Ecto neural progenitor cell (in vitro differentiated cells): Measurements from ENCODE around the gene STH.

Experiments
- DNase-seq: peaks from one replicate; pipeline ENCODE4 v3.0.0-alpha.2; 2018; ENCODE audit warnings: low spot score

The STH gene

DNA sequence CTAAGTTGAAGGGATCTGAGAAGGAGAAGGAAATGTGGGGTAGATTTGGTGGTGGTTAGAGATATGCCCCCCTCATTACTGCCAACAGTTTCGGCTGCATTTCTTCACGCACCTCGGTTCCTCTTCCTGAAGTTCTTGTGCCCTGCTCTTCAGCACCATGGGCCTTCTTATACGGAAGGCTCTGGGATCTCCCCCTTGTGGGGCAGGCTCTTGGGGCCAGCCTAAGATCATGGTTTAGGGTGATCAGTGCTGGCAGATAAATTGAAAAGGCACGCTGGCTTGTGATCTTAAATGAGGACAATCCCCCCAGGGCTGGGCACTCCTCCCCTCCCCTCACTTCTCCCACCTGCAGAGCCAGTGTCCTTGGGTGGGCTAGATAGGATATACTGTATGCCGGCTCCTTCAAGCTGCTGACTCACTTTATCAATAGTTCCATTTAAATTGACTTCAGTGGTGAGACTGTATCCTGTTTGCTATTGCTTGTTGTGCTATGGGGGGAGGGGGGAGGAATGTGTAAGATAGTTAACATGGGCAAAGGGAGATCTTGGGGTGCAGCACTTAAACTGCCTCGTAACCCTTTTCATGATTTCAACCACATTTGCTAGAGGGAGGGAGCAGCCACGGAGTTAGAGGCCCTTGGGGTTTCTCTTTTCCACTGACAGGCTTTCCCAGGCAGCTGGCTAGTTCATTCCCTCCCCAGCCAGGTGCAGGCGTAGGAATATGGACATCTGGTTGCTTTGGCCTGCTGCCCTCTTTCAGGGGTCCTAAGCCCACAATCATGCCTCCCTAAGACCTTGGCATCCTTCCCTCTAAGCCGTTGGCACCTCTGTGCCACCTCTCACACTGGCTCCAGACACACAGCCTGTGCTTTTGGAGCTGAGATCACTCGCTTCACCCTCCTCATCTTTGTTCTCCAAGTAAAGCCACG, 28.3 kb downstream of the STH start:
- DNase-seq, result no peak

DNA sequence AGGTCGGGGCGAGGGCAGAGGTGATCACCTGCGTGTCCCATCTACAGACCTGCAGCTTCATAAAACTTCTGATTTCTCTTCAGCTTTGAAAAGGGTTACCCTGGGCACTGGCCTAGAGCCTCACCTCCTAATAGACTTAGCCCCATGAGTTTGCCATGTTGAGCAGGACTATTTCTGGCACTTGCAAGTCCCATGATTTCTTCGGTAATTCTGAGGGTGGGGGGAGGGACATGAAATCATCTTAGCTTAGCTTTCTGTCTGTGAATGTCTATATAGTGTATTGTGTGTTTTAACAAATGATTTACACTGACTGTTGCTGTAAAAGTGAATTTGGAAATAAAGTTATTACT, 28.9 kb downstream of the STH start:
- no peak for DNase-seq

DNA sequence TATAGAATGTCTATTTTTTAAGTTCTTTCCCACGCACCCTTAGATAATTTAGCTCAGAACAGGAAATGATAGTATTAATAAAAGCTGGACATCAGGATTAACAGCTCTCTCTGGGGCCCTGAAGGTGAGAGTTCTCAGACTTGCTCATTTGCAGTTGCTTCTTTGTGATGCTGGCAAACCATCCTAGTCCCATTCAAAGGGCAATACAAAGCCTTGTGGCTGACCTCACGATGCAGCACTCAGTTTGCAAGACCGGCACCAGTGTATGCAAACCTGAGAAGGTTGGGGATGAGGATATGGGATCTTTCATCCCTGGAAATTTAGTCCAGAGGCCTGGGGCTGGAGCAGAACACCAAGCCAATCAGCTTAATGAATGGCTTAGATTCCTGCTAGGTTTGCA, 29.3 kb downstream of the STH start:
- DNase-seq, result no peak

DNA sequence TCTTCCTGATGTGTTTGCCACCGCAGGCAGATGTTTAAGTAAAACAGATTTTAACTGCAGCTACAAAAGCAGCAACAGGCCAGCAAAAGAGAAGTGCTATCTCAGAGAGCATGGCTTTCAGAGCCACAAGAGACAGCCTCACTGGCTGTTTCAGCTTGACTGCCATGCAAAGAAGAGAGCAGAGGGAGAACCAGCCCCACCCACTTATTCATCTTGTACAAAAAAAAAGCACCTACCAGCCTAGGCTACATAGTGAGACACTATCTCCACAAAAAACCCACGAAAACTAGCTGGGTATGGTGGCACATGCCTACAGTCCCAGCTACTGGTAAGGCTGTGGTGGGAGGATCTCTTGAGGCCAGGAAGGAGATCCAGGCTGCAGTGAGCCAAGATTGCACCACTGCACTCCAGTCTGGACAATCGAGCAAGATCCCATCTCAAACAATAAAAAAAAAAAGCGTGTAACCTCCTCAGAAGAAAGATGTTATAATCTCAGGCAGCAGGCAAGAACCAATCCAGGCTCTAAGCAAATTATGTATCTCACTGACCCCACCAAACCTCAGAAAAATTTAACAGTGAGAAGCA, 30.0 kb downstream of the STH start:
- DNase-seq, result no peak

DNA sequence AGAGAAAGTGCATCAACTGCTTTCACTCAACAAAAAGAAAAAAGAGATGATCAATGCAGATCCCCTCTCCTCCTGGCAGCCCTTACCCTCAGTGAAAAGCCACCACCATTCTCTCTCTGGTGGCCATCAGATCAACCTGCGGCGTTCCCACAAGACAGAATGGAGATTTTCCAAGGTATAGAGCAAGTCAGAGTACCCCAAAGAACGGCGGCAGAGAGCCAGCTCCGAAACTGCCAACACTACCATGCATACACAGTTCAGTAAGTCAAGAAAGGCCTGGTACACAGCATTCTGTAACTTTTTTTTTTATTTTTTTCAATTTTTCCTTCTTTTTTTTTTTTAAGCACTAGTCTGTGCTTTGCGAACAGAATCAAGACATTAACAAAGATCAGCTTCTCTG, 30.6 kb downstream of the STH start:
- no peak for DNase-seq

DNA sequence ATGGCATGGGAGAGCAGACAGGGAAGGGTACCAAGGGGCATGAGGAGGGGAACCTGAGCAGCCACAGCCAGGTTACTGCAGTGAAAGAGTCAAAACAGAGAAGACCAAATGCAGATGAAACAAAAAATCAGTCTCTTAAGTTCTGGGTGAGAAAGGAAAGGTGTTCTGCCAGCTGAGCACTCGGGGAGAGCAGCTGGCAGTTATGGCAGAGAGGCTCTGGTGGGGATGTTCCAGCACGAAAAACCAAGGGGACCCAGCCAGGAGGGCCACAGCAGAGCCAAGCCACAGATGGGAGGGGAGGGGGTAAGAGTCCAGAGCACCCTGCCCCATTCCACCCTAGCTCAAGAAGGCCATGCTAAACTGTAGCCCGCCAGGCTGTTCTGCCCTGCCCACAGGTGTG, 31.7 kb downstream of the STH start:
- DNase-seq, result no peak

DNA sequence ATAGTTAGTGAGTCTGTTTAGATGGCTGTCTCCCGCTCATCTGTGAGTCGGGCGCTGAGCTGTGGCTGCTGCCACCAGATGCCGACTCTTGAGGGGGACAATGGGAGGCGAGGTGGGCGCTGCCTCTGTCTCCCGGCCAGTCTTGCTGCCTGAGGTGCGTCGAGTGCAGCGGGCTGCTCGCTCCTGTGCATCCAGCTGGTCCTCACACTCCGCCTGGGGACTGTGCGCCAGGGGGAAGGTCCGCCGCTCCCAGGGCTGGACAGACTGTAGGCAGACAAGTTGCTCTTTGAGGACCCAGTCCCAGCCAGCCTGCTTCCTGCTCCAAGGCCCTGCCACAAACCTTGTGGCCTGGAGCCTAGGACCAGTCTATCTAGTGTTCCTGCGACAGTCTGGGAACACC, 32.4 kb downstream of the STH start:
- DNase-seq, result no peak

DNA sequence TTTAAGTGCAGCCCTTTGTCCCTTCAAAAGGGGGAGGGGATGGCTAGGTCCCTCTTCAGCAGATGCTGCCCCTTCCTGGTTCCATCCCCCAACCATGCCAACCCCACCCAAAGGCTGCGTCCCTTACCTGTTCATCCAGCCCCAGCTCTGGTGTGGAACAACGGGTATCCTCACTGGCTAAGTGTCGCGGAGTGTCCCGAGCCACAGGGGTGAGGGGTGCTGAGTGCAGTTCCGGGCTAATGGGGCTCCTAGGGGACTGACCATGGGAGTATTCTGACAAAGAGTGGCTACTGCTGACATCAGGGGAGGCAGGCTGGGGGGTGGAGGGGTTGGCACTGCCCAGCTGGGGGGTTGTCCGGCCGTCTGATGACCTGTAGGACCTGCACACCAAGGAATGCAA, 32.9 kb downstream of the STH start:
- DNase-seq, result no peak

DNA sequence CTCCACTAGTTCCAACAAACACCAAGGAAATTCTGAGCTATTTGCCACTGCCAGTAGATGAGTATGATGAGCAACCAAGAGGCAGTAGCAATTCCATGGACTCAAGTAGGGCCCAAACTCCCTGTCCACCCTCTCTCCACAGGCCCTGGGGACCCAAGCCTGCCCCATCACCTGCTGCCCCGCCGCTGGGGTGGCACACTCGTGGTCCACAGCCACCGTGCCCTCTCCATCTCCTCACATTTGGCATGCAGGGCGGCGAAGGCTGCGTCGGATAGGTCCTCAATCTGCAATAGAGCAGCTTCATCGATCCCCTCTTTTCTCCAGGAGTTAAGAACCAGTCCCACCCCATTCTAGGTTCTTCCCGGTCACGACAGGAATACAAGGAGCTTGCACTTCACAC, 33.9 kb downstream of the STH start:
- no peak for DNase-seq

DNA sequence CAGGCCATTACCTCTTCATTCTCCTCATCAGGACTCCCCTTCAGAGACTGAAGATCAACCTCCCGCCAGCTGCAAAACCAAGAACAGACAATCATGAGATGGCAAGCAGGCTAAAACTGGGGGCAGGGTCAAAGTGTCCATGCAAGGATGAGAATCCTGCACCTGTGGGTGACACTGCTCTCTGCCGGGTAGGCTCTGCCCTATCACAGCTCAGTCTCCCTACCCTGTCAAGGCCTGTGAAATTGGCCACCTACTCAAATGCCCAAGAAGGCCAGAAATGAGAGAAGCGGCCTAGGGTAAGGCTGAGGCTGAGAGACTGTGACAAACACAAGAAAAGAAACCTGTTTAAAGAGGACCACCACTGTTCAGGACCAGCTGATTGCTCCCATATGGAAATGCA, 34.3 kb downstream of the STH start:
- DNase-seq, result no peak

DNA sequence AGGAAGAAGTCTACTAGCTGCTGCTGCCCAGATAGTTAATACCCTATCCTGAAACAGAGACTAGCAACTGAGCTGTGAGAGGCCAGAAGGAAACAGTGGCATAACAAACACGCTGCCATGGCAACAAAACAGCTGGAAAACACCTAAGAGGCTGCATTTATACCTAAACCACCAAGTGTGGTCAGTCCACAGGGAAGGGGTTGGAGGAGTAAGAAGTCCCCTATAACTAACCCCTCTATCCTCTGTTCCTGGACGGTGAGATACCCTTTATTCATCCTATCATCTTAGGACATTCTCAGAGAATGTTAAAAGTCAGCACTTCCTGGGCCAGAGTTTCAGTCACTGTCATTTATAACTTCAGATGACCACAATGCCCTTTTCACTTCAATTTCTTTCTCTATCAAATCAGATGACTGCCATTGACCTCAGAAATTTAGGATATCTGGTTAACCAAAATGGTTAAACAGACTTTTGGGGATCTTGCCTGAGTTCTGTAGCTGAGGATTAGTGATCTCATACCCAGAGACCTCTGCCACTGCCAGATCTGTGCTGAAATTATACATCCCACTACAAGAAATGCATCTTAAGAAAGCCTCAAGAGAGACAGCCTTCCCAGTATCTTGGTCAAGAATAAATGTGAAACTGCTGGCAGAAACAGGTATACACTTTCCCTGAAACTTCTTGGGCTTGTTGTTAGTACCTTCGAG, 36.2 kb downstream of the STH start:
- no peak for DNase-seq

DNA sequence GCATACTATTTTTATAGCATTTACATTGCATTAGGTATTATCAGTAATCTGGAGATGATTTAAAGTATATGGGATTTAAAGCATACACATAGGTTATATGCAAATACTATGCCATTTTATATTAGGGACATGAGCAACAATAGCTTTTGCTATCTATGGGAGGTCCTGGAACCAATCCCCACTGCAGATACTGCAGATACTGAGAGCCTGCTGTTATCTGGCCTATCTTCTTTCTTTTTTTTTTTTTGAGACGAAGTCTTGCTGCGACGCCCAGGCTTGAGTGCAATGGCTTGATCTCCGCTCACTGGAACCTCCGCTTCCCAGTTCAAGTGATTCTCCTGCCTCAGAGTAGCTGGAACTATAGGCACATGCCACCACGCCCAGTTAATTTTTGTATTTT, 37.4 kb downstream of the STH start:
- DNase-seq, result no peak

DNA sequence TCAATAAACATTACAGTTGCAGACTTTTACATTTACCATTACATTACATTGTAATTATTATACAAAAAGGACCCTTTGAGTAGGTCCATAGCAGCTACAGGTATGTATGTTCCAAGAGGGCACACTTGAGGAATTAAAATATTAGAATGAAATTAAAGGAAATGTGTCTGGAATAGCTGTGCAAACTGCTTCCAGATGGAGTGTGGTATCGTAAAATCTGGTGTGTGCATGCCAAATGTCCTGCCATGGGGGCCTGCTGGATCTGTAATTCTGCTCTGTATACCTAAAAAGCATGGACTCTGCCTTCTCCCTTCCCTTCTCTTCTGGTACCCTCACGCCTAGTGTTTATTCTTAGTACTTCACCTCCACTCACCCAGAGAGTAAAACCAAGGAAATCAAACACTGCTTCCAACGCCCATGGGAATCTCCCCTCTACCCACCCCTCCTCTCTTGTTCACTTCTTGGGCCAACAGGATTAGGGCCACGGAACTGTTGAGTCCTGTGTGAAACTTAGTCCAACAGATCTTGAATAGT, 38.7 kb downstream of the STH start:
- no peak for DNase-seq

DNA sequence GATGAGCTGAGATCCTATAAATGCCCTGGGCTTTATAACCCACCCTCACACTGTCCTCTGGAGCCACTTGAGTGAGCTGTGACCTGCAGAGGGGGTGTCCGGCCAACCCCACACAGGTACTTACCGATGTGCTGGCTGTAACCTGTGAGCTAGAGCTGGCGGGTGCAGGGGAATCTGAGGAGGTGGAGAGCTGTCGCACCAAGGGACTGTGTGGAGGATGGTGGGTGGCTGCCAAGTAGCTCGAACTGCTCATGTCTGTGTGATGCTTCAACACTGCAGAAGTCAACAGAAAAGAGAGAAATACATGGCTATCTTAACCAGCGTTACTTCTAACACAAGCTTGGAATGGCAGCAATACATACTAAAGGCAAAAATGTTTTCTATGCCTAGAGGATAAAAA, 39.4 kb downstream of the STH start:
- no peak for DNase-seq

DNA sequence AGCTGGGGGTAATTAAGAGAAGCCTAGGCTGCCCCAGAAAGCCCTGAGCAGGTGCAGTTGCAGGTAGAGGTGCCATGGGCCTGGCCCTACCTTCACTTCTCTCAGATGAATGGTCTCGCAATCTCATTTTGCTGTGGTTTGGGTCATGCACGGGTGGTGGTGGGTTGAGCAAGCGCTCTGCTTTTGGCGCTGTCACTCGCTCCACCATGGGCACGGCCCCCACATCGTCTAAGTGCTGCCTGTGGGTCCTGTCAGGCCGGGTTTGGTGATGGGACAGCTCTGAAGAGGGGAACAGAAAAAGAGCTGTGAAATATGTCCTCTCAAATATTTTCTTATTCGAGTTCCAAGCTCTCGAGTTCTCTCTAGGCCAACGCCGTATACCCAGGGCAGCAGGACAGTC, 39.9 kb downstream of the STH start:
- no peak for DNase-seq

DNA sequence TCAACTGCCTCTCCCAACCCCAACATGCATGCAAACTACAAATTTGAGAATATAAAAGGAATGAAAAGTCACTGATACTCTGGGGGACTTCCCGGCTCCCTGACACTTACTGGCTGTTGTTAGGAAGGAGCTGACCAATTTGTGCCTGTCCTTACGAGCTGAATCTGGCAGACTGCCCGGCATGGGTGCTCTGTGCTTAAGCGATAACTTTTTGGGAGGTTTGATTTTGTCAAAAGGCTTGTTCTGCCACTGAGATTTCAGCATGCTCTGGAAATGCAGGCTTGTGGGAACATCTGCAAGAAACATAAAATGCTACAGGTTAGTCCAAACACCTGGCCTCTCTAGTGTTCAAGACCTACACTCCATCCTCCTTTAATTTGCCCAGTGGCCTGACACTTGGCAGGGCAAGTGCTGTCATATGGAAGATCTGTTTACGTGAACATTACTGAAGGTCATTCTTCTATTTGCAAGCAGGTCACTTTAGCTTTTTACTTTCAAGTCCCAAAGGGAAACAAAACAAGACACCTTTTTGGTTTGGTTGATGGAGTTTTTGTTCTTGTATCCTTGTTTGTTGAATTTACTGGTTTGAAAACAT, 40.6 kb downstream of the STH start:
- DNase-seq, result no peak

DNA sequence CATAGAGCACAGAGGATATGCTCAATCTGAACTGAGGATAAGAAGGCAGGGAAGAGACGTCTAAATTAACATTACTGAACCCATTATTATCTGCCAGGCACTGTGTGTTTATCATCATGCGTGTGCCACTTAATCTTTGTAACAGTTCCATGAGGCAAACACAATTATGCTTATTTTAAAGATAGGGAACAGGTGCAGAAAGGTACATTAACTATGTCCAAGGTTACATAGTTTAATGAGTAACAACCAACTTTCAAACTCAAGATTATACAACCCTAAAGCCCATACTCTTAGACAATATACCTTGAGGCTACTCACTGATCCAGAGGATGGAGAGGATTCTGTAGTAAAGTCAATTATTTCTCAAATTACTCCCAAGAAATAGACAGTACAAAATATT, 43.2 kb downstream of the STH start:
- no peak for DNase-seq

DNA sequence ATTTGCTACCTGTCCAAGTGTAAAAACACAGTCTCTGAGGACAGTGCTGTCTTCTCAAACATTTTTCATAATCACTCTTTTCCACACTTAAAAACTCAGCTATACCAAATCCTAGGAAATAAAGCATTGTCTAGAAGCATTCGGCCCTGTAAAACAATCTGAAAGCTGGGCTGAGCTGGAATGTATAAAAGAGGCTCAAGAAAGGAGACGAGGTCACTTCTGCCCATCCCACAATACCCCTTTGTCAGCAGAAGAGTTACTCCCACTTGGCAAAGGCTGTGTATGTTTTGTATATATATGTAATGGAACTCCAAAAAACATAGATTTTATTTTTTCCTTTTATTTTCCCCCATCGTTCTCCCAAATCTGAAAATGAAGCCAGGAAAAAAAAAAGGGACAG, 43.9 kb downstream of the STH start:
- no peak for DNase-seq

DNA sequence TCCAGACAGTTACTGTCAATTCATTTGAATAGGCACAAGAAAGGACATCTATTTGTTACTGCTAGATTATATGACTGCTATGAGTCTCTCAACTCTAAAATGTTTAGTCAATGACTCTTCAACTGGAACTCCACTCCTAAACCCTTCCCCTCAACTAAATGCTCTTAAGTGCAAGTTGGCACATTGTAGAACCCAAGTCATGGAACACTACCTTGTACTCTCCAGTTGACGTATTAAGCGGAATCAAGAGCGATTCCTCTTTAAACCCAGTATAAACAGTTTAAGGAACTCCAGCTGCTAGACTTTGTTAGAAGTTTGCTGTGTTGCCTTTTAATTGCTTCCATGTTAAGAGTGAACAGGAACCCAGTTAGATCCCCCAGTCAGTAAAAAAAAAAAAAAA, 44.6 kb downstream of the STH start:
- no peak for DNase-seq

DNA sequence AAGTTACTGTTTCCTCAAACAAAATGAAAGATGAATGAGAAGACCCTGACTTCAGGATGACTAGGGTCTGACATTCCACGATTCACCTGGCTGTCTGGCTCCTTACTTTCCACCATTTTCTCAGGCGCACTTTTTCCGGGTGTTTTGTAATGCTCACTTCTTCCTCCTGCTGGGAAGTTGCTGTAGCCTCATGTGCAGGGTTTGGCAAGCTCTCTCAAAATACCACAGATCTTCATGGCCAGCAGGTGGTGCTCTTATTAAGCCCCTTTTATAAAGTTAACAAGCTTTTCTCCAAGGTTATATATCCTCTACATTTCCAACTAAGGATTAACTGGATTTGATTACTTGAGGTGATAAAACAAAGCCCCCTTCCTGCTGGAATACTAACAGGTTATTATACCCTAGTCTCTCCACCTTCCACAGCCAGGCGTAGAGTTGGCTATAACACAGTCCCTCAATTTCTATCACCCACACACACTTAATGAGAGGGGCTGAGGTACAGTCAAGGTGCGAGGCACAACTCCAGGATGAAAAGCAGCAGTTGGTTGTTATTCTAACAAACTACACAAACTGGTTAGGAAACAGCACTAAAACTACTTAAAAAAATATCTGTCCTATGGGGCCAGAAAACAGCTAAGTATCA, 45.4 kb downstream of the STH start:
- DNase-seq, result no peak

DNA sequence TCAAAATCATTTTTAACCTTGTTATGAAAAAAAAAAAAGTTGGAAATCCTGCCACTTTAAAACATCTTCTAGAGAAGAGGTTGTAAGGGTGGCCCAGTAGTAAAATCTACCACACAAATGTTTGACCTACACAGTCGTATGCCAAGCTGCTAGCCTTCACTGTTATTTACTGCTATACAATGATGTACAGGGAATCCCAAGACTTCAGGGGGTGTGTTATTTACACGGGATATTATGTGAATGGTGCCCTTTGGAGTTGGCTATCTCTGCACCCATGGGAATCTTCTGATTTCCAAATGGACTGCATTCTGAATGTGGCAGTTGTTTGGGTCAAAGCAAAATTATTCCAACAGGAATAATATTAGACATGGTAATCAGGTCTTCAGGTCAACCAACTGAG, 45.9 kb downstream of the STH start:
- no peak for DNase-seq

DNA sequence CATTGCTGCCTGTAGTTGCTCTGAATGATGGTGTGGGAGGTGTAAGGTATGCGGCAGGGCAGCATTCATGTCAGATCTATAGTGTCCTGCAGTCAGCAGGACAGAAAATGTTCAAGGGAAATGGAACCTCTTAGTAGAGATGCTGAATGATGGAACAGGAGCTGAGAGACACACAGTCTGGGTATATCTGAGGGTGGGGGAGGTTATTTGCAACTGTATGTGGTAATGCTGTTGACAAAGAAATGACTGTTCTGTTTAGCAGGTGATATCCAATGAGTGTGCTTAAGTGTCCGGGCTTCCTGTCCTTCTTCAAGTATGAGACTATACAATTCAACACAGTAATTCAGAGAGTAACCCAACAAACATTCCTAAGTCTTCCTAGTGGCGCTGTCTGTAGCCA, 46.6 kb downstream of the STH start:
- no peak for DNase-seq
